Naive B cell (primary cell): ENCODE results near the gene PDCD1. TPM values are rescaled to one million over a fixed set of nuclear protein-coding genes. Genes with fewer than 3 reads are reported as not detected.

Experiments used
- ATAC-seq, 2 donors: fragments of 150-1000 bp; cut with Tn5 transposase; 2 replicates each; pipeline ENCODE4 v1.10.0; 2021; ENCODE audit warnings: low read depth in 2 of 2, mild to moderate bottlenecking in 2 of 2, moderate library complexity in 2 of 2
- DNase-seq: peaks from one replicate; pipeline ENCODE4 v3.0.0; 2022
- H3K27ac Mint-ChIP-seq, 6 donors: one replicate each; pipeline ENCODE4 v1.8.0; 2020 to 2022; ENCODE audit warnings: mild to moderate bottlenecking in 6 of 6, mixed read lengths in 6 of 6, moderate library complexity in 5 of 6, inconsistent platforms in 2 of 6
- H3K27me3 Mint-ChIP-seq, 3 donors: one replicate each; pipeline ENCODE4 v1.8.0; 2021 to 2022; ENCODE audit warnings: mixed read lengths in 3 of 3, mild to moderate bottlenecking in 1 of 3
- H3K36me3 Mint-ChIP-seq, 2 donors: one replicate each; pipeline ENCODE4 v1.8.0; 2020 to 2022; ENCODE audit warnings: mixed read lengths in 2 of 2, inconsistent platforms in 1 of 2, mild to moderate bottlenecking in 1 of 2
- H3K4me1 Mint-ChIP-seq, 3 donors: one replicate each; pipeline ENCODE4 v1.8.0; 2020 to 2022; ENCODE audit warnings: mixed read lengths in 3 of 3, inconsistent platforms in 1 of 3, mild to moderate bottlenecking in 1 of 3, moderate library complexity in 1 of 3
- H3K4me3 Mint-ChIP-seq, 8 donors: one replicate each; pipeline ENCODE4 v1.8.0; 2020 to 2022; ENCODE audit warnings: mild to moderate bottlenecking in 8 of 8, mixed read lengths in 8 of 8, moderate library complexity in 8 of 8, inconsistent platforms in 2 of 8
- H3K9me3 Mint-ChIP-seq, 7 donors: one replicate each; pipeline ENCODE4 v1.8.0; 2020 to 2022; ENCODE audit warnings: mixed read lengths in 7 of 7, mild to moderate bottlenecking in 5 of 7, inconsistent platforms in 2 of 7, moderate library complexity in 1 of 7
- polyA plus RNA-seq, 6 donors: library from polyadenylated mRNA; unstranded; fragments of 300-500 nt; fragmentation: Illumina TruSeq; gene quantifications; one replicate each; pipeline ENCODE4 v1.2.3, GENCODE V29; 2021; ENCODE audit warnings: low read depth in 6 of 6

The PDCD1 gene
- polyA plus RNA-seq, 6 donors from 2014 or later: not detected

DNA sequence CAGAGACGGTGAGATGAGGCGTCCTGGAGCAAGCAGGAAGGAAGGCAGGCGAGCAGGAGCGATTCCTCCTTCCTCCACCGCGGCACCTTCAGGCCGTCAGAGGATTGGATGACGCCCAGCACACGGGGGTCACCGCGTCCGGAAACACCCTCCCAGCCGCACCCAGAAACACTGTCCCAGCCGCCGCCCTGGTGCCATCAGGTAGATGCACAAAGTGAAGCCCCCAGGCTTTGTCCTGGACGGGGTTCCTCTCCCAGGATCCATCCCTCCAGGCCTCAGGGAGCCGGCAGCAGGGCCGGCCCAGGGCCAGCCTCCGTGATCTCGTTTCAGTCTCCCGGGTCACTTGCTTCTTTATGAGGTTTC, 42.3 kb upstream of the PDCD1 start:
- Mint-ChIP-seq H3K4me1 (peaks cover 12 to 24% (median 14%) of the 10 kb centered on the region in 3 donors), H3K36me3 (peaks cover 0 to 7% of the 10 kb centered on the region in 2 donors), H3K27me3 (no peaks in the 10 kb centered on the region), H3K27ac (peak overlapping the region in 2 of 6 donors; percentile 8 to 47), H3K4me3 (peak overlapping the region in 1 of 8 donors; percentile 23), H3K9me3 (no peaks in the 10 kb centered on the region)
- ATAC-seq: no peak
- no peak for DNase-seq

DNA sequence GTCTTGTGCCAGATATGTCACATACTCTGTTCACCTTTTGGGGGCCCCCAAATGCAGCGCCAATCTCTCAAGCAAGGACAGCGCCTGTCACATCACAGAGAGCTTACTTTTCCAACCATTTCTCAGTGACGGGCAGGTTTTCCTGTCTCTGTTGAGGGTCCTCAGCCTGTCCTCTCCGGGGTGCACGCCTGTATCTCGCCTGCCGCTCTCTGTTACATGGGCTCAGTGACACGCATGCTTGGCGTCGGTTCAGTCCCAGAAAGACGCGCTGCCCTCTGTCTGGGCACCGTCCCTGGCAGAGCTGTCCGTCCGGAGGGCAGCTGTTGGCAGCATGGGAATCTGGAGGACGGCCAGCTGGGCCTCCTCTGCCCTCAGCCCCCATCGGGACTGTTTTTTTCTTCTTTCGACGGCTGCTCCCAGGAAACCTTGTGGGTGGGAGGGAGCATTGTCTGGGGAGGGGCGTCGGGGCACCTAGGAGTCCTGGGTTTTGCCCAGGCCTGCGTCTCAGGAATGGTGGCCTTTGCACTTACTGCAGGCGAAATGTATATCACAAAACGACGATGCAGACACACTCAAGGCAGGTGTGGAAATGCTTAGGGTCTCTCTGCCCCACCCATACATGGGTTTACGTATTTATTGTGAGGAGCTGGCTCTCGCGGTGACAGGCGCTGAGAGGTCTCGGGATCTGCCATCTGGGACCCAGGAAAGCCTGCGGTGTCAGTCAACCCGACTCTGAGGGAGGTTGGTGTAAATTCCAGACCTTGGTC, 41.7 kb upstream of the PDCD1 start:
- H3K27me3 Mint-ChIP-seq: no peaks in the 10 kb centered on the region

DNA sequence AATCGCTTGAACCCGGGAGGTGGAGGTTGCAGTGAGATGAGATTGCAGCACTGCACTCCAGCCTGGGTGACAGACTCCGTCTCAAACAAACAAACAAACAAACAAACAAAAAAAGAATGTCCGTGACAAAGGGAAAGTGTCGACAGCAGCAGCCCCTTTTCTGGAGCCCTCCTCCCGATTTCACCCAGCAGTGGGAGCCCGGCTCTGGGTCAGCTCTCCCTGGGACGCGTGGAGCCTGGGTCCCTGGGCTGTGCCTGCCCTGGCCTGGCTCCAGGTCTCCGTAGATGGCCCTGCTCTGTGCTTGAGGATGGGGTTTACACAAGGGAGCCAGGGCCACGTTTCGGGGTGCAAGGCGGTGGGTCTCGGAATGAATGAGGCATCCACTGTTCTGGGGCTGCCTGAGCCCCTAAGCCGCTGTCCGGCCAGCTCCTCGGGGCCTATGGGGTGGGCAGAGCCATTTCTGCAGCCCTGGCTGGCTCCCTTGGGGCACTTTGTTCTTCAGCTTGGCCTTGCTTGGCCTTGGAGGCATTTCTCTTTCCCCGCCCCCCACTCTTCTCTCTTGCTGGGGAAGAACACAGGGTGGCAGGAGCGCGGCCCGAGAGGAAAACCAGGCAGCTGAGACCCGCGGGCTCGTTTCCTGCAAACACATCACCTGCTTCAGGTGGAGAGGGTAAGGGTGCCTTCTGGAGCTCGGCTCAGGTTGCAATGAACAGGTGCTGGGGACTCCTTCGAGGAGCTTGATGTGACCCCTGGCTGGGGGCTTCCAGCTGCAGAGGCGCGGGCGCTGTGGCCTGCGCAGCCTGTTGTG, 40.0 kb upstream of the PDCD1 start:
- no peaks in the 10 kb centered on the region for H3K36me3 Mint-ChIP-seq
- no peak overlapping the region for H3K27ac Mint-ChIP-seq
- no peaks in the 10 kb centered on the region for H3K27me3 Mint-ChIP-seq

More for the DNA sequence above, 41.7 kb upstream of the PDCD1 start:
- H3K9me3 Mint-ChIP-seq: no peaks in the 10 kb centered on the region
- DNase-seq (no peak), ATAC-seq (no peak)
- H3K27ac Mint-ChIP-seq: peak overlapping the region in 1 of 6 donors; percentile 42
- H3K36me3 Mint-ChIP-seq: peaks cover 0 to 1% of the 10 kb centered on the region in 2 donors
- H3K4me1 Mint-ChIP-seq: peaks cover 7 to 24% (median 13%) of the 10 kb centered on the region in 3 donors
- no peak overlapping the region for H3K4me3 Mint-ChIP-seq

DNA sequence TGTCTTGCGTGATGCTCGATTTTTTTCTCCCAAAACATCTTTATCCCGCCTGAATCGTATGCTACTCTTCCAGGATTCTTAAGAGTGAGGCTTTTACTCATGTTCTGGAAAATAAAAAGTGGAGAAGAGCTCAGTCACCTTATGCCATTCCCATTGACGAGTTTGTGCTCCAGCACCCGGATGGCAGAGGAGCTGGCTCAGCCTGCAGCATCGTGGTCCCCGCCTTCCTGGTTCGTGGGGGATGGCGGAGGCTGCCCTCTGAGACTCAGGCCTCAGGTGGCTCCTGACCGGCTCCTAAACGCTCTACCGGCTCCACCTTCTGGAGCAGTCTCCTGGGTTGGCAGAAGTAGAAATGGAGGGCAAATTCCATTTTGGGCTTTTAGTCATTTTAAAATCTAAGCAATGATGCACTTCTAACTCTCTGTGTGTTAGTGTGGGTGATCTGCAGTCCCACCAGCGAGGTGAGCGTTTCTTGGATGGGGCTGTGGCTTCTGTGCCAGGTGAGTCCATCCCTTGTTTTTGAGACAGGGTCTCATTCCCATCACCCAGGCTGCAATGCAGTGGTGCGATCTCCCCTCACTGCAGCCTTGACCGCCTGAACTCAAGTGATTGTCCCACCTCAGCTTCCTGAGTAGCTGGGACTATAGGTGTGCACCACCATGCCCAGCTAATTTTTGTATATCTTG, 38.7 kb upstream of the PDCD1 start:
- no peaks in the 10 kb centered on the region for H3K36me3 Mint-ChIP-seq
- H3K4me1 Mint-ChIP-seq: peaks cover 7 to 18% (median 13%) of the 10 kb centered on the region in 3 donors
- no peak overlapping the region for H3K4me3 Mint-ChIP-seq
- no peaks in the 10 kb centered on the region for H3K9me3 Mint-ChIP-seq
- peak overlapping the region in 3 of 6 donors; percentile 19 to 74 (median 66) for H3K27ac Mint-ChIP-seq
- no peaks in the 10 kb centered on the region for H3K27me3 Mint-ChIP-seq
- DNase-seq (no peak), ATAC-seq (no peak)

More for the DNA sequence above, 40.0 kb upstream of the PDCD1 start:
- Mint-ChIP-seq H3K4me3 (peak overlapping the region in 1 of 8 donors; percentile 61), H3K4me1 (peaks cover 7 to 18% (median 13%) of the 10 kb centered on the region in 3 donors), H3K9me3 (no peaks in the 10 kb centered on the region)
- no peak for DNase-seq
- no peak for ATAC-seq

DNA sequence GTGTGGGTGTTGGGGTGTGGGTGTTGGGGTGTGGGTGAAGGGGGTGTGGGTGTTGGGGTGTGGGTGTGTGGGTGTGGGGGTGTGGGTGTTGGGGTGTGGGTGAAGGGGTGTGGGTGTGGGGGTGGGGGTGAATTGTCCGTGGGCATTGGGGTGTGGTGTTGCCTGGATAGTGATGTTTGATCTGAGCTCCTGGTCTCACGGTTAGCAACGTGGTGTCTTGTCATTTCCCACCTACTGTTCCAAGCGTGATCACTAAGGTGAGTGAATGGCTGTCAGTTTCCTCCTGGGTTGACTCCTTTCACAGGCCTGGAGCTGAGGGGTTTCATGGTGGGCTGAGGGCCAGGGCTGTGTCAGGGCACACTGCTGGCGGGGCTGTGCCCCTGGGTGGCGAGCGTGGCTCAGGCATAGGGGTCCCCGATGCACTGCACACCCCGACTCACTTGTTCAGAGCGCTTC, 38.1 kb upstream of the PDCD1 start:
- no peak for ATAC-seq
- Mint-ChIP-seq H3K36me3 (no peaks in the 10 kb centered on the region), H3K27me3 (no peaks in the 10 kb centered on the region), H3K4me3 (no peak overlapping the region), H3K27ac (peak overlapping the region in 2 of 6 donors; percentile 36 to 74), H3K9me3 (no peaks in the 10 kb centered on the region), H3K4me1 (peaks cover 5 to 18% (median 13%) of the 10 kb centered on the region in 3 donors)
- no peak for DNase-seq

DNA sequence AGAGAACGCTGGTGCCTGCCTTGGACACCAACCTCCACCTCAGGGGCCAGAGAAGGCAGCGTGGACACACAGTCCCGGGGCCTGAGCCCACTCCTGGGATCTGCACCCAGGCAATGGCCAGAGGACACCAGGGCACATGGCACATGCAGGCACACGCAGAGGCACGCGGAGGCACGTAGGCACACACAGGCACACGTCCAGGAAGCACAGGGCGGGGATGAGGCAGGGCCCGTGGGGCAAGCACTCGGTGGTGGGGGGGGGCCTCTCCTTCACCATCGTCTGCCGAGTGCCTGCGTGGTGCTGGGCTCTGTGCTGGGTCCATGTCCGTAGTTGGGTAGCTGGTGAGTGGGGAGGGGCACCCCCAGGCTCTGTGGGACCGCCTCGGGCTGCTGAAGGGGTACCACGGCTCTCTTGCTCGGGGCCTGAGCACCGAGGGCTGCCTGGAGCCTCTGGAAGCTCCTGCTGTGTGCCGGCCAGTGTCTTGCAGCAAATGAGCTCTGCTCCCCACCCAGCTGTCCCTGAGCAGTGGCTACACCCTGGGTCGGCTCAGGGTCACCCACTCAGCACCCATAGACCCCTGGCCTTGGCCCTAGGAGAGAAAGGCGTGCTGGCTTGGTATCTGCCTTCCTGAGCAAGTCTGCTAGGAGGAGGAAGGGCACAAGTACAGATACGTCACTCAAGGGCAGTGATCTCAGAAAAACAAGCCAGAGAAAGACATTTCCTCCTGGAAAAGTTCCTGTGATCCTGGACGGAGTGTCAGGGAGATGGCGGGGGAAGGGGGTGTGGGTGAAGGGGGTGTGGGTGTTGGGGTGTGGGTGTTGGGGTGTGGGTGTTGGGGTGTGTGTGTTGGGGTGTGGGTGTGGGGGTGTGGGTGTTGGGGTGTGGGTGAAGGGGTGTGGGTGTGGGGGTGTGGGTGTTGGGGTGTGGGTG, 37.3 kb upstream of the PDCD1 start:
- Mint-ChIP-seq H3K4me3 (no peak overlapping the region), H3K27ac (peak overlapping the region in 4 of 6 donors; percentile 47 to 94 (median 73)), H3K9me3 (no peaks in the 10 kb centered on the region), H3K36me3 (no peaks in the 10 kb centered on the region), H3K27me3 (no peaks in the 10 kb centered on the region), H3K4me1 (peaks cover 4 to 18% (median 8%) of the 10 kb centered on the region in 3 donors)
- DNase-seq (no peak), ATAC-seq (no peak)

DNA sequence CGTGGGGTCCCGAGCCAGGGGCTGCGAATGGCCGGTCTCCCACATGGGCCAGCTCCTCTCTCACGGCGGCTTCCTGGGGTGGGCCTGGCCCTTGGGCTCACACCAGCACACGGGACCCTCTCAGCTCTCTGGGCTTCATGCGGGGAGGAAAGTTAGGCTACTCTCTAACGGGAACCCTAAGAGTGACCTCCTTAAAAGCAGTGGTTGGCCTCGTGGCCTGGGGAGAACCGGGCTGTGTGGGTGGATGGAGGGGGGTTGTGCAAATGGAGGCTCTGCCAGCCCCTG, 36.7 kb upstream of the PDCD1 start:
- ATAC-seq: no peak
- H3K9me3 Mint-ChIP-seq: no peaks in the 10 kb centered on the region
- H3K4me3 Mint-ChIP-seq: no peak overlapping the region
- H3K27me3 Mint-ChIP-seq: no peaks in the 10 kb centered on the region
- no peak overlapping the region for H3K27ac Mint-ChIP-seq
- no peaks in the 10 kb centered on the region for H3K36me3 Mint-ChIP-seq
- peaks cover 4 to 18% (median 8%) of the 10 kb centered on the region in 3 donors for H3K4me1 Mint-ChIP-seq
- DNase-seq: no peak

DNA sequence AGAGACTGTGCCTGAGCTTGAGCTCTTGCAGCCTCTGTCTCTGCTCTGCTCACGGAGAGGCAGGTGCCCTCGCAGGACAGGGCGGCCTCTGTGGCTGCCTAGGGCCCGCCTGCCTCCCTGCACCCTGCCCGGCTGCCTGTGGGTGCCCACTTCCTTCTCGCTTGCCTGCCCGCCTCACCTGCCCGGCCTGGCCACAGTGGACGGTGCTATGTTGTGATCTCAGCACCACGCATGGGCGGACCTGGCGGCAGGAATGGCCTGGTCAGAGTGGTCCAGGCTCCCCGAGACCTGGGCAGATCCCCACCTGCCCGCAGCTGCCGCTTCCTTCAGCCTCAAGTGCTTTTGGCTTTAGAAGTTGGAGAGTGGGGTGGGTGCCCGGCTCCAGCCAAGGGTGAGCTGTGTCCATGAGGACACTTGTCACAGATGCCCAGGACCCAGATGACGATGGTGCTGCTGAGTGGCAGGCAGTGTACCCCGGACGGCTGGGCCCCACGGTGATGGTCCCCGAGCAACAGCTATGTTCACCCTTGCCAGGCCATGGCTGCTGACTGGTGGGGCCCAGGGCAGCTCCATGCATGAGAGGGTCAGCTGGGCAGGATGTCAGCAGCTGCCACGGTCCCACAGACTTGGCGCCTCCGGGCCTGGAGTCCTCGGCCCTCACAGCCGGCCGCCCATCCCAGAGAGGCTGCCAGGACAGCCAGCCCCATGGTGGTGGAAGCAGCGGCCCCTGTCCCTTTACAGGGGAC, 36.2 kb upstream of the PDCD1 start:
- DNase-seq: no peak

DNA sequence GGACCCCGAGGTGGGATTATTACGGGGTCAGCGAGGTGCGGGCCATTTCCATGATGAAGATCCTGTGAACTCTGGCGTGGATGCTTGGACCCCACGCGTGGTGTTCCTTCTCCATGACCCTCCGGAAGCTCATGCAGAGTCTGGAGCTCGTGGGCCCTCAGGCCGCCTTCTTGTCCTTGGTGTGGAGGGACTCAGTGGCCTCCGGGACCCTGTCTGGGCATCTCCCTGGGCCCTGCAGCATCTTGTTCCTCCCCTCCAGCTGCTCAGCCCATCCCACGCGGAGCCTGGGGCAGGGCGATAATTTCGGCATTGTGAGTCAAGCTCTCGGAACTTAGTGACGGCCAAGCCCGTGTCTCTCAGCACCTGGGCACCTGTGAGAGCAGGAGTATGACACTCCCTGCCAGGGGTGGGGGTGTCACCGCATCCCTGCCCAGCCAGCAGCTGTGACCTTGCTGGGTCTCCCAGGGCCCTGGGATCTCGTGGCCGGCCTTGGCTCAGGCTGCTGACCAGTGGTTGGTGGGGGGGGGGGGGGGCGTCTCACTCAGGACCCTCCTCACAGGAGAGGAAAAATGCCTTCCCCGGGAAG, 35.5 kb upstream of the PDCD1 start:
- Mint-ChIP-seq H3K27ac (peak overlapping the region in 2 of 6 donors; percentile 51 to 79), H3K27me3 (no peaks in the 10 kb centered on the region), H3K4me1 (peaks cover 9 to 27% (median 15%) of the 10 kb centered on the region in 3 donors), H3K4me3 (no peak overlapping the region), H3K36me3 (peaks cover 6 to 8% of the 10 kb centered on the region in 2 donors), H3K9me3 (no peaks in the 10 kb centered on the region)
- DNase-seq (no peak), ATAC-seq (no peak)

More for the DNA sequence above, 36.2 kb upstream of the PDCD1 start:
- Mint-ChIP-seq H3K9me3 (no peaks in the 10 kb centered on the region), H3K4me3 (no peak overlapping the region), H3K27me3 (no peaks in the 10 kb centered on the region), H3K4me1 (peaks cover 4 to 20% (median 8%) of the 10 kb centered on the region in 3 donors), H3K27ac (peak overlapping the region in 2 of 6 donors; percentile 42 to 91), H3K36me3 (peaks cover 0 to under 1% of the 10 kb centered on the region in 2 donors)
- ATAC-seq: no peak

DNA sequence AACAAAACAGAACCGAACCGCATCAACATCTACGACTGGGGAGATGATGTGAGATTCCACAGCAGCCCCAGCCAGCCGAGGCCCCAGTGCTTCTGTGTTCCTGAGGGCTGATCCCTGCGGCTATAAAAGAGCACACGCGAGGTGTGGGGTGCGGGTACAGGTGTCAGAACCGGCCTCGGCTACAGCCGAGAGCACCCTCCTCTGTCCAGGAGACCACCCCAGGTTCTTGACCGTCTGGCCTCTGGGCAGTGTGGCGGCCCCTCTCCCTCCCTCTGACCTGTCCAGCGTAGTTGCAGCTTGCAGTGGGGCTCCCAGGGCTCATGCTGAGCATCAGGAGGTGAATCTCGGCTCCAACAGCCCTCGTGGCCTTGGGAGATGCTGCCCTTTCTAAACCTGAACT, 34.6 kb upstream of the PDCD1 start:
- DNase-seq (no peak), ATAC-seq (no peak)
- Mint-ChIP-seq H3K27me3 (no peaks in the 10 kb centered on the region), H3K4me3 (no peak overlapping the region), H3K9me3 (no peaks in the 10 kb centered on the region), H3K4me1 (peaks cover 14 to 29% (median 20%) of the 10 kb centered on the region in 3 donors), H3K36me3 (peaks cover 8 to 9% of the 10 kb centered on the region in 2 donors), H3K27ac (peak overlapping the region in 1 of 6 donors; percentile 79)

DNA sequence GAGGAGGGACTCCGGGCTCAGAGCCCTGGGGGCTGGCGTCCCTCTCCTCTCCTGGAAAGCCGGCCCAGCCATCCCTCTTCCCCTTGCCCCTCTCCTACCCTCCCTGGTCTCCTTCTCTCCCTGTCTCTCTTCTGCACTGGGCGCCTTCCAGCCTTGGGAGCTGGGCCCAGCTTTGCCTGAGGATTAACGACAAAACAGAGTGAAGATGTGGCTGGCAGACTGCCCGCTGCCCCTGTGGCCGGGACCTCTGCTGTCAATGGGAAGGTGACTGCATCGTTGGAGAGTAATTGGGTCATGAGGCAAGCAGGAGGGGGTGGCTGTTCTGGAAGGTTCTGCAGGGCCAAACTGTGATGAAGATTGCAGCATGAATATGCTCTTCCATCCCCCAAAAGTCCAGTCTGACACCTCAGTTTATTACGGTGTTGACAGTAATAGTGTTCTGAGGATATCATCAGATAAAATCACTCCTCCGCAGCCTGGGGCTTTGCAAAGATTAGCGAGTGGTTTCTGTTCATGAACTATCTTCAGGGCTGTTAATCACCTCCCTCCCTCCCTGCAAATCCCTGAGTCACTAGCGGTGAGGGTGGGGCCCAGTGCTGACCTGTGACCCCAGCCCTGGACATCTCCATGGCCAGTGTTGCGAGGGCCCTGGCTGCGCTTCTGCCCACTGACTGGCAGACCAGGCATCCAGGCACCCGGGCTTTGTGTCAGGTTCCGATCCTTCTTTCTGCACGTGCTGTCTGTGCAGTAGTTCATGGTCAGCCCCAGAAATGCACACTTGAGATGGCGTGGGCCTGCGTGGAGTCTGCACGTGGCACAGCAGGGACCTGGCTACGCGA, 33.8 kb upstream of the PDCD1 start:
- ATAC-seq (no peak), DNase-seq (no peak)
- Mint-ChIP-seq H3K27me3 (no peaks in the 10 kb centered on the region), H3K9me3 (no peaks in the 10 kb centered on the region), H3K4me1 (peaks cover 20 to 29% (median 27%) of the 10 kb centered on the region in 3 donors), H3K27ac (peak overlapping the region in 2 of 6 donors; percentile 75 to 87), H3K36me3 (peaks cover 9 to 13% of the 10 kb centered on the region in 2 donors), H3K4me3 (peak overlapping the region in 1 of 8 donors; percentile 29)
